ENCODE data around the gene MYO5B.

MYO5B gene

GRCh38 chr18:49972535-49972934 lies 222.4 kb downstream of the MYO5B start:
- Histone ChIP-seq H3K4me3 (ENCODE audit: low read depth in 1 of 5, low read length in 5 of 5) (no peak overlapping the region), H3K27ac (ENCODE audit: low read depth, low read length) (no peak overlapping the region), H3K9ac (ENCODE audit: low read length in 5 of 5) (no peak overlapping the region), H3K27me3 (ENCODE audit: control insufficient read depth in 5 of 5, insufficient read depth in 4 of 5, low read length in 5 of 5) (no peaks in the 10 kb centered on the region), H3K36me3 (ENCODE audit: control insufficient read depth in 5 of 5, insufficient read depth in 5 of 5, low read length in 5 of 5) (no peaks in the 10 kb centered on the region), H3K4me1 (ENCODE audit: control insufficient read depth in 5 of 5, insufficient read depth in 5 of 5, low read length in 5 of 5) (peaks cover 0 to 7% (median 4%) of the 10 kb centered on the region in 5 donors), H3K9me3 (ENCODE audit: control insufficient read depth in 5 of 5, low read length in 5 of 5) (no peaks in the 10 kb centered on the region)

GRCh38 chr18:49971462-49971861 lies 223.5 kb downstream of the MYO5B start:
- no peaks in the 10 kb centered on the region for H3K27me3 ChIP-seq (ENCODE audit: control insufficient read depth in 5 of 5, insufficient read depth in 4 of 5, low read length in 5 of 5)
- no peaks in the 10 kb centered on the region for H3K9me3 ChIP-seq (ENCODE audit: control insufficient read depth in 5 of 5, low read length in 5 of 5)
- no peak overlapping the region for H3K27ac ChIP-seq (ENCODE audit: low read depth, low read length)
- no peaks in the 10 kb centered on the region for H3K36me3 ChIP-seq (ENCODE audit: control insufficient read depth in 5 of 5, insufficient read depth in 5 of 5, low read length in 5 of 5)
- peaks cover 0 to under 1% (median 0%) of the 10 kb centered on the region in 5 donors for H3K4me1 ChIP-seq (ENCODE audit: control insufficient read depth in 5 of 5, insufficient read depth in 5 of 5, low read length in 5 of 5)
- no peak overlapping the region for H3K4me3 ChIP-seq (ENCODE audit: low read depth in 1 of 5, low read length in 5 of 5)
- no peak overlapping the region for H3K9ac ChIP-seq (ENCODE audit: low read length in 5 of 5)

- no peak overlapping the region for H3K27ac ChIP-seq (ENCODE audit: low read depth, low read length)
- H3K9ac ChIP-seq (ENCODE audit: low read length in 5 of 5), result no peak overlapping the region
- no peaks in the 10 kb centered on the region for H3K36me3 ChIP-seq (ENCODE audit: control insufficient read depth in 5 of 5, insufficient read depth in 5 of 5, low read length in 5 of 5)
- H3K4me1 ChIP-seq (ENCODE audit: control insufficient read depth in 5 of 5, insufficient read depth in 5 of 5, low read length in 5 of 5), result no peaks in the 10 kb centered on the region
- H3K27me3 ChIP-seq (ENCODE audit: control insufficient read depth in 5 of 5, insufficient read depth in 4 of 5, low read length in 5 of 5), result no peaks in the 10 kb centered on the region
- no peak overlapping the region for H3K4me3 ChIP-seq (ENCODE audit: low read depth in 1 of 5, low read length in 5 of 5)
- no peaks in the 10 kb centered on the region for H3K9me3 ChIP-seq (ENCODE audit: control insufficient read depth in 5 of 5, low read length in 5 of 5)
These were observed 224.6 kb downstream of the MYO5B start for GRCh38 chr18:49970319-49970718.

GRCh38 chr18:49968644-49969309 lies 226.2 kb downstream of the MYO5B start:
- Histone ChIP-seq H3K4me3 (ENCODE audit: low read depth in 1 of 5, low read length in 5 of 5) (no peak overlapping the region), H3K9me3 (ENCODE audit: control insufficient read depth in 5 of 5, low read length in 5 of 5) (no peaks in the 10 kb centered on the region), H3K27me3 (ENCODE audit: control insufficient read depth in 5 of 5, insufficient read depth in 4 of 5, low read length in 5 of 5) (no peaks in the 10 kb centered on the region), H3K27ac (ENCODE audit: low read depth, low read length) (no peak overlapping the region), H3K9ac (ENCODE audit: low read length in 5 of 5) (no peak overlapping the region), H3K36me3 (ENCODE audit: control insufficient read depth in 5 of 5, insufficient read depth in 5 of 5, low read length in 5 of 5) (no peaks in the 10 kb centered on the region), H3K4me1 (ENCODE audit: control insufficient read depth in 5 of 5, insufficient read depth in 5 of 5, low read length in 5 of 5) (no peaks in the 10 kb centered on the region)

GRCh38 chr18:49967636-49968313 lies 227.2 kb downstream of the MYO5B start:
- H3K9me3 ChIP-seq (ENCODE audit: control insufficient read depth in 5 of 5, low read length in 5 of 5), result no peaks in the 10 kb centered on the region
- no peaks in the 10 kb centered on the region for H3K4me1 ChIP-seq (ENCODE audit: control insufficient read depth in 5 of 5, insufficient read depth in 5 of 5, low read length in 5 of 5)
- no peaks in the 10 kb centered on the region for H3K27me3 ChIP-seq (ENCODE audit: control insufficient read depth in 5 of 5, insufficient read depth in 4 of 5, low read length in 5 of 5)
- H3K4me3 ChIP-seq (ENCODE audit: low read depth in 1 of 5, low read length in 5 of 5), result no peak overlapping the region
- no peak overlapping the region for H3K27ac ChIP-seq (ENCODE audit: low read depth, low read length)
- H3K36me3 ChIP-seq (ENCODE audit: control insufficient read depth in 5 of 5, insufficient read depth in 5 of 5, low read length in 5 of 5), result no peaks in the 10 kb centered on the region
- H3K9ac ChIP-seq (ENCODE audit: low read length in 5 of 5), result no peak overlapping the region

- H3K27ac ChIP-seq (ENCODE audit: low read depth, low read length), result no peak overlapping the region
- no peaks in the 10 kb centered on the region for H3K36me3 ChIP-seq (ENCODE audit: control insufficient read depth in 5 of 5, insufficient read depth in 5 of 5, low read length in 5 of 5)
- no peak overlapping the region for H3K4me3 ChIP-seq (ENCODE audit: low read depth in 1 of 5, low read length in 5 of 5)
- H3K9ac ChIP-seq (ENCODE audit: low read length in 5 of 5), result no peak overlapping the region
- no peaks in the 10 kb centered on the region for H3K4me1 ChIP-seq (ENCODE audit: control insufficient read depth in 5 of 5, insufficient read depth in 5 of 5, low read length in 5 of 5)
- H3K9me3 ChIP-seq (ENCODE audit: control insufficient read depth in 5 of 5, low read length in 5 of 5), result no peaks in the 10 kb centered on the region
- peaks cover 0 to 4% (median 0%) of the 10 kb centered on the region in 5 donors for H3K27me3 ChIP-seq (ENCODE audit: control insufficient read depth in 5 of 5, insufficient read depth in 4 of 5, low read length in 5 of 5)
These were observed 227.8 kb downstream of the MYO5B start for GRCh38 chr18:49967171-49967570.

- Histone ChIP-seq H3K4me1 (ENCODE audit: control insufficient read depth in 5 of 5, insufficient read depth in 5 of 5, low read length in 5 of 5) (no peaks in the 10 kb centered on the region), H3K27ac (ENCODE audit: low read depth, low read length) (no peak overlapping the region), H3K36me3 (ENCODE audit: control insufficient read depth in 5 of 5, insufficient read depth in 5 of 5, low read length in 5 of 5) (no peaks in the 10 kb centered on the region), H3K9ac (ENCODE audit: low read length in 5 of 5) (no peak overlapping the region), H3K4me3 (ENCODE audit: low read depth in 1 of 5, low read length in 5 of 5) (no peak overlapping the region), H3K27me3 (ENCODE audit: control insufficient read depth in 5 of 5, insufficient read depth in 4 of 5, low read length in 5 of 5) (peaks cover 0 to 4% (median 0%) of the 10 kb centered on the region in 5 donors), H3K9me3 (ENCODE audit: control insufficient read depth in 5 of 5, low read length in 5 of 5) (no peaks in the 10 kb centered on the region)
These were observed 228.9 kb downstream of the MYO5B start for GRCh38 chr18:49966090-49966489.

- no peak overlapping the region for H3K4me3 ChIP-seq (ENCODE audit: low read depth in 1 of 5, low read length in 5 of 5)
- H3K27ac ChIP-seq (ENCODE audit: low read depth, low read length), result no peak overlapping the region
- no peaks in the 10 kb centered on the region for H3K36me3 ChIP-seq (ENCODE audit: control insufficient read depth in 5 of 5, insufficient read depth in 5 of 5, low read length in 5 of 5)
- H3K9ac ChIP-seq (ENCODE audit: low read length in 5 of 5), result no peak overlapping the region
- no peaks in the 10 kb centered on the region for H3K9me3 ChIP-seq (ENCODE audit: control insufficient read depth in 5 of 5, low read length in 5 of 5)
- peaks cover 0 to 4% (median 0%) of the 10 kb centered on the region in 5 donors for H3K27me3 ChIP-seq (ENCODE audit: control insufficient read depth in 5 of 5, insufficient read depth in 4 of 5, low read length in 5 of 5)
- H3K4me1 ChIP-seq (ENCODE audit: control insufficient read depth in 5 of 5, insufficient read depth in 5 of 5, low read length in 5 of 5), result no peaks in the 10 kb centered on the region
These were observed 231.7 kb downstream of the MYO5B start for GRCh38 chr18:49963217-49963616.

GRCh38 chr18:49961271-49961670 lies 233.7 kb downstream of the MYO5B start:
- Histone ChIP-seq H3K4me1 (ENCODE audit: control insufficient read depth in 5 of 5, insufficient read depth in 5 of 5, low read length in 5 of 5) (no peaks in the 10 kb centered on the region), H3K36me3 (ENCODE audit: control insufficient read depth in 5 of 5, insufficient read depth in 5 of 5, low read length in 5 of 5) (no peaks in the 10 kb centered on the region), H3K4me3 (ENCODE audit: low read depth in 1 of 5, low read length in 5 of 5) (no peak overlapping the region), H3K9me3 (ENCODE audit: control insufficient read depth in 5 of 5, low read length in 5 of 5) (no peaks in the 10 kb centered on the region), H3K27me3 (ENCODE audit: control insufficient read depth in 5 of 5, insufficient read depth in 4 of 5, low read length in 5 of 5) (peaks cover 0 to 4% (median 0%) of the 10 kb centered on the region in 5 donors), H3K27ac (ENCODE audit: low read depth, low read length) (no peak overlapping the region), H3K9ac (ENCODE audit: low read length in 5 of 5) (no peak overlapping the region)

GRCh38 chr18:49960376-49960775 lies 234.6 kb downstream of the MYO5B start:
- H3K27ac ChIP-seq (ENCODE audit: low read depth, low read length), result no peak overlapping the region
- H3K4me3 ChIP-seq (ENCODE audit: low read depth in 1 of 5, low read length in 5 of 5), result no peak overlapping the region
- H3K27me3 ChIP-seq (ENCODE audit: control insufficient read depth in 5 of 5, insufficient read depth in 4 of 5, low read length in 5 of 5), result peaks cover 0 to 4% (median 0%) of the 10 kb centered on the region in 5 donors
- H3K4me1 ChIP-seq (ENCODE audit: control insufficient read depth in 5 of 5, insufficient read depth in 5 of 5, low read length in 5 of 5), result no peaks in the 10 kb centered on the region
- no peaks in the 10 kb centered on the region for H3K36me3 ChIP-seq (ENCODE audit: control insufficient read depth in 5 of 5, insufficient read depth in 5 of 5, low read length in 5 of 5)
- H3K9me3 ChIP-seq (ENCODE audit: control insufficient read depth in 5 of 5, low read length in 5 of 5), result no peaks in the 10 kb centered on the region
- H3K9ac ChIP-seq (ENCODE audit: low read length in 5 of 5), result no peak overlapping the region
